ENCODE data around the gene LEFTY2.
"Not testable (repeated sequence)": the region's sequence is repeated elsewhere in the genome, so short reads cannot be mapped to it uniquely, and the experiment has no call there.

Gene LEFTY2

GRCh38 chr1:225899044-225899925 lies 41.7 kb downstream of the LEFTY2 start:
- no peak for DNase-seq

GRCh38 chr1:225897595-225898514 lies 43.2 kb downstream of the LEFTY2 start:
- DNase-seq, result no peak

- peak; percentile 60 for DNase-seq
Measured at GRCh38 chr1:225896937-225897549, 44.0 kb downstream of the LEFTY2 start.

GRCh38 chr1:225896494-225896893 lies 44.5 kb downstream of the LEFTY2 start:
- DNase-seq, result no peak

- DNase-seq, result no peak
Measured at GRCh38 chr1:225892307-225892706, 48.7 kb downstream of the LEFTY2 start.

GRCh38 chr1:225891229-225891972 lies 49.6 kb downstream of the LEFTY2 start:
- DNase-seq, result no peak

GRCh38 chr1:225890346-225891228 lies 50.4 kb downstream of the LEFTY2 start:
- DNase-seq, result no peak

- DNase-seq, result no peak
Measured at GRCh38 chr1:225889743-225890142, 51.3 kb downstream of the LEFTY2 start.

GRCh38 chr1:225888898-225889601 lies 52.0 kb downstream of the LEFTY2 start, which contains the start of gene LEFTY1:
TSS of gene LEFTY1 (minus strand) at chr1:225889146. CDS start at chr1:225889066, 80 bp downstream.
- DNase-seq, result no peak

- no peak for DNase-seq
Measured at GRCh38 chr1:225888289-225888897, 52.6 kb downstream of the LEFTY2 start.

GRCh38 chr1:225887554-225888288 lies 53.3 kb downstream of the LEFTY2 start:
- not testable (repeated sequence) for DNase-seq

GRCh38 chr1:225887030-225887314 lies 54.0 kb downstream of the LEFTY2 start:
- no peak for DNase-seq

All from effector CD8-positive, alpha-beta T cell (primary cell).